ENCODE data around the gene TET1.

- TF ChIP-seq CTCF (IDR thresholded peaks at IDR 0.05) (no peak), POLR2A (IDR thresholded peaks at IDR 0.05) (no peak), EP300 (IDR thresholded peaks at IDR 0.05; ENCODE audit: low read depth) (no peak), POLR2AphosphoS5 (IDR thresholded peaks at IDR 0.05) (no peak)
Observed at GRCh38 chr10:68526634-68527307, 33.4 kb upstream of the TET1 start.

Measured in transverse colon (tissue), 4 donors.